Colonic mucosa (tissue), 4 donors: Measurements from ENCODE around the gene PIK3R1. TPM values are rescaled to one million over a fixed set of nuclear protein-coding genes. Genes with fewer than 3 reads are reported as not detected.

Experiments used
- DNase-seq: peaks from one replicate; pipeline ENCODE4 v3.0.0-alpha.2; 2020
- H3K27ac ChIP-seq: fragments of 200-600 bp; one replicate; pipeline ENCODE4 v1.8.0; 2021
- H3K27me3 ChIP-seq: fragments of 200-600 bp; one replicate; pipeline ENCODE4 v1.8.0; 2021
- H3K36me3 ChIP-seq: fragments of 200-600 bp; one replicate; pipeline ENCODE4 v1.8.0; 2021
- H3K4me1 ChIP-seq: fragments of 200-600 bp; one replicate; pipeline ENCODE4 v1.8.0; 2021; ENCODE audit warnings: mild to moderate bottlenecking
- H3K4me3 ChIP-seq: fragments of 200-600 bp; one replicate; pipeline ENCODE4 v1.8.0; 2021
- H3K9ac ChIP-seq, 2 donors: one replicate each; pipeline ENCODE4 v1.7.0; 2013; ENCODE audit warnings: control low read depth in 2 of 2, low read depth in 2 of 2, low read length in 2 of 2
- H3K9me3 ChIP-seq: fragments of 200-600 bp; one replicate; pipeline ENCODE4 v1.8.0; 2021
- CTCF ChIP-seq: fragments of 200-600 bp; IDR thresholded peaks from one replicate; pipeline ENCODE4 v1.8.0; 2022; ENCODE audit warnings: antibody characterized with exemption, mild to moderate bottlenecking
- intact Hi-C: fragments of 100-400 bp; cut with DNase I; formaldehyde crosslinking; loops from one replicate; pipeline ENCODE4 v1.14.1; 2022
- total RNA-seq, 2 donors: library from RNA; stranded (reverse); fragmentation: NEBNext Ultra II Directional in 1 of 2; extraction: Animal tissue kit (Norgen Biotek cat#: 25700) in 1 of 2; gene quantifications; one replicate each; pipeline ENCODE4 v1.2.1, GENCODE V29; 2021
- donor health status: healthy.
- donor health status: DM: no; HTN: no; CAD: no.
- donor health status: DM: no; HTN: no; CAD: no.

PIK3R1 gene
- total RNA-seq, 2 donors from 2014 or later = 42.9 to 58.1 TPM

- no peak for DNase-seq
- Histone ChIP-seq H3K9ac (no peak overlapping the region), H3K9me3 (no peaks in the 10 kb centered on the region), H3K36me3 (no peaks in the 10 kb centered on the region), H3K4me3 (no peak overlapping the region), H3K27ac (no peak overlapping the region), H3K27me3 (no peaks in the 10 kb centered on the region), H3K4me1 (no peaks in the 10 kb centered on the region)
- no peak for TF ChIP-seq CTCF
- intact Hi-C loops = no loop called here
Measured at GRCh38 chr5:68334553-68334886, 119.0 kb downstream of the PIK3R1 start.

GRCh38 chr5:68335075-68335474 is 119.5 kb downstream of the PIK3R1 start:
- intact Hi-C loops = no loop called here
- H3K27ac ChIP-seq = no peak overlapping the region
- no peaks in the 10 kb centered on the region for H3K27me3 ChIP-seq
- no peak for DNase-seq
- no peak overlapping the region for H3K4me3 ChIP-seq
- no peak for TF ChIP-seq CTCF
- no peak overlapping the region for H3K9ac ChIP-seq
- H3K36me3 ChIP-seq = no peaks in the 10 kb centered on the region
- H3K9me3 ChIP-seq = no peaks in the 10 kb centered on the region
- H3K4me1 ChIP-seq = no peaks in the 10 kb centered on the region

GRCh38 chr5:68336200-68336599 is 120.6 kb downstream of the PIK3R1 start:
- Histone ChIP-seq H3K4me3 (no peak overlapping the region), H3K27ac (no peak overlapping the region), H3K9me3 (no peaks in the 10 kb centered on the region), H3K27me3 (no peaks in the 10 kb centered on the region), H3K36me3 (no peaks in the 10 kb centered on the region), H3K4me1 (no peaks in the 10 kb centered on the region), H3K9ac (no peak overlapping the region)
- no peak for DNase-seq
- intact Hi-C loops = no loop called here
- TF ChIP-seq CTCF = no peak

GRCh38 chr5:68337235-68337634 is 121.7 kb downstream of the PIK3R1 start:
- TF ChIP-seq CTCF = no peak
- Histone ChIP-seq H3K9me3 (no peaks in the 10 kb centered on the region), H3K27me3 (no peaks in the 10 kb centered on the region), H3K36me3 (no peaks in the 10 kb centered on the region), H3K4me3 (no peak overlapping the region), H3K27ac (no peak overlapping the region), H3K9ac (no peak overlapping the region), H3K4me1 (no peaks in the 10 kb centered on the region)
- DNase-seq = no peak
- intact Hi-C loops = no loop called here

GRCh38 chr5:68339921-68340321 is 124.4 kb downstream of the PIK3R1 start:
- DNase-seq = no peak
- no peak for TF ChIP-seq CTCF
- H3K27me3 ChIP-seq = no peaks in the 10 kb centered on the region
- no peak overlapping the region for H3K27ac ChIP-seq
- no peaks in the 10 kb centered on the region for H3K4me1 ChIP-seq
- no peak overlapping the region for H3K9ac ChIP-seq
- no peak overlapping the region for H3K4me3 ChIP-seq
- intact Hi-C loops = no loop called here
- H3K36me3 ChIP-seq = no peaks in the 10 kb centered on the region
- H3K9me3 ChIP-seq = no peaks in the 10 kb centered on the region

- Histone ChIP-seq H3K9ac (no peak overlapping the region), H3K9me3 (no peaks in the 10 kb centered on the region), H3K27ac (no peak overlapping the region), H3K36me3 (no peaks in the 10 kb centered on the region), H3K4me3 (no peak overlapping the region), H3K27me3 (no peaks in the 10 kb centered on the region), H3K4me1 (no peaks in the 10 kb centered on the region)
- DNase-seq = no peak
- intact Hi-C loops = no loop called here
- no peak for TF ChIP-seq CTCF
Measured at GRCh38 chr5:68341006-68341405, 125.5 kb downstream of the PIK3R1 start.
